Fibroblast of lung (primary cell): ENCODE measurements around the gene DIS3L2. TPM values are rescaled to one million over a fixed set of nuclear protein-coding genes. Genes with fewer than 3 reads are reported as not detected.
A peak's percentile ranks its signal among the peaks of the same experiment; 100 is the strongest.

Source experiments
- DNase-seq, 2 donors: peaks; one replicate each; pipeline versions ENCODE4 v3.0.0 to v3.0.0-alpha.2; 2010; ENCODE audit warnings: low read depth in 2 of 2
- H2AFZ ChIP-seq: 2 replicates; pipeline ENCODE4 v1.5.1; 2012; ENCODE audit warnings: low read length, control low read depth, inconsistent platforms
- H3K27ac ChIP-seq: 2 replicates; pipeline ENCODE4 v1.5.1; 2011; ENCODE audit warnings: low read length, control low read depth; ENCODE audit not compliant: insufficient read depth
- H3K27me3 ChIP-seq: 2 replicates; pipeline ENCODE4 v1.5.1; 2011; ENCODE audit warnings: mild to moderate bottlenecking, low read length; ENCODE audit not compliant: control insufficient read depth, insufficient read depth
- H3K36me3 ChIP-seq: 2 replicates; pipeline ENCODE4 v1.5.1; 2011; ENCODE audit warnings: low read length; ENCODE audit not compliant: control insufficient read depth, insufficient read depth
- H3K4me1 ChIP-seq: 2 replicates; pipeline ENCODE4 v1.5.1; 2011; ENCODE audit warnings: low read length; ENCODE audit not compliant: control insufficient read depth, insufficient read depth; ENCODE audit errors: extremely low read depth
- H3K4me2 ChIP-seq: 2 replicates; pipeline ENCODE4 v1.5.1; 2011; ENCODE audit warnings: low read length, control low read depth; ENCODE audit not compliant: insufficient read depth; ENCODE audit errors: extremely low read depth
- H3K4me3 ChIP-seq, 4 experiments: fragments of 200-600 bp in 1 of 4; sonication (generic) in 1 of 4; replicated peaks in 1 of 4; 2 replicates each; pipeline ENCODE4 v1.5.1; 2011 to 2016; ENCODE audit warnings: low read length in 4 of 4, low read depth in 3 of 4, mild to moderate bottlenecking in 3 of 4, control low read depth in 2 of 4, inconsistent platforms in 1 of 4, mixed read lengths in 1 of 4; ENCODE audit not compliant: insufficient read depth in 1 of 4; ENCODE audit errors: control extremely low read depth in 1 of 4
- H3K79me2 ChIP-seq: 2 replicates; pipeline ENCODE4 v1.5.1; 2012; ENCODE audit warnings: mild to moderate bottlenecking, low read length, inconsistent platforms; ENCODE audit not compliant: control insufficient read depth, insufficient read depth
- H3K9ac ChIP-seq: 2 replicates; pipeline ENCODE4 v1.5.1; 2011; ENCODE audit warnings: mild to moderate bottlenecking, low read length, control low read depth; ENCODE audit not compliant: insufficient read depth
- H3K9me3 ChIP-seq: 2 replicates; pipeline ENCODE4 v1.5.1; 2012; ENCODE audit warnings: low read depth, low read length; ENCODE audit not compliant: control insufficient read depth, insufficient read depth
- H4K20me1 ChIP-seq: 2 replicates; pipeline ENCODE4 v1.5.1; 2011; ENCODE audit warnings: low read length; ENCODE audit not compliant: control insufficient read depth, insufficient read depth; ENCODE audit errors: extremely low read depth
- CTCF ChIP-seq, 2 donors: IDR thresholded peaks in 1 of 2; conservative IDR thresholded peaks in 1 of 2; 1 replicate in 1 of 2; 2 replicates in 1 of 2; pipeline ENCODE4 v1.5.1; 2011 to 2012; ENCODE audit warnings: low read length in 2 of 2, control low read depth in 1 of 2, inconsistent platforms in 1 of 2, low read depth in 1 of 2, mild to moderate bottlenecking in 1 of 2
- EZH2 ChIP-seq: IDR thresholded peaks from 2 replicates; pipeline ENCODE4 v1.5.1; 2012; ENCODE audit warnings: low read length, control low read depth, mild to moderate bottlenecking; ENCODE audit errors: missing control alignments
- polyA plus RNA-seq, 2 donors: library from polyadenylated mRNA; depleted of rRNA in 1 of 2; stranded (reverse) in 1 of 2; unstranded in 1 of 2; fragments of >200 nt; gene quantifications; 2 replicates each; pipeline ENCODE4 v1.2.1, GENCODE V29; 2011 to 2012; ENCODE audit warnings: missing spikeins in 1 of 2
- total RNA-seq: library from RNA; depleted of rRNA; stranded (reverse); fragments of >200 nt; gene quantifications from 2 replicates; pipeline ENCODE4 v1.2.1, GENCODE V29; 2014

DIS3L2 gene
- total and polyA plus RNA-seq, 2 donors (not counting 1 experiment from before 2014, with no cell fraction given): 5.2 to 15.2 TPM

GRCh38 chr2:232315049-232315922 lies 353.8 kb downstream of the DIS3L2 start:
- Histone ChIP-seq H3K9ac (no peak overlapping the region), H3K79me2 (no peaks in the 10 kb centered on the region), H3K27me3 (no peaks in the 10 kb centered on the region), H3K9me3 (no peaks in the 10 kb centered on the region), H3K4me3 (no peak overlapping the region), H2AFZ (no peak overlapping the region), H4K20me1 (no peaks in the 10 kb centered on the region), H3K4me2 (no peak overlapping the region), H3K4me1 (no peaks in the 10 kb centered on the region), H3K36me3 (no peaks in the 10 kb centered on the region), H3K27ac (no peak overlapping the region)
- peak in 1 of 2 donors; percentile 7 for TF ChIP-seq CTCF (conservative IDR thresholded peaks at IDR 0.05 in 1 of 2, IDR thresholded peaks at IDR 0.05 in 1 of 2; ENCODE audit: low read depth in 1 of 2, low read length in 2 of 2)
- TF ChIP-seq EZH2: no peak
- DNase-seq: peak; percentile 78 to 81

DNA sequence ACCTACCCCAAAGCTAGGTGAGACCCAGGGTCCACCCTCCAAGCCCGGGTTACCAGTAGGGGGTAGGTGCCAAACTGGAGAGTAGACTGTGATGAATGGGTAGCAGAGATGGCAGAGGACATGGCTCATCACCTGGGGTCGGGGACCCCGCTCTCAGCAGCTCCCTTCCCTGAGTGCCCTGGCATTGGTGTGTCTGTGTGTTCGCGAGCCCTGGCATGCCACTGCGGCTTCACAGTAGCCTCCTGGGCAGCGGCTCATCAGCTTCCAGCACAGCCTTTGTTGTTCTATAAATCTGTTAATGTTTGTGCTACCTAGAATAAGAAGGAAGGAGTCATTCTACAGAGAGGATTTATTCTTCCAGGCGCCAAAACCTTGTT lies 354.4 kb downstream of the DIS3L2 start:
- Histone ChIP-seq H3K27me3 (no peaks in the 10 kb centered on the region), H3K4me2 (no peak overlapping the region), H2AFZ (no peak overlapping the region), H3K4me1 (no peaks in the 10 kb centered on the region), H3K4me3 (no peak overlapping the region), H3K9ac (no peak overlapping the region), H3K36me3 (no peaks in the 10 kb centered on the region), H3K27ac (no peak overlapping the region), H3K9me3 (no peaks in the 10 kb centered on the region), H4K20me1 (no peaks in the 10 kb centered on the region), H3K79me2 (no peaks in the 10 kb centered on the region)
- TF ChIP-seq CTCF (conservative IDR thresholded peaks at IDR 0.05 in 1 of 2, IDR thresholded peaks at IDR 0.05 in 1 of 2; ENCODE audit: low read depth in 1 of 2, low read length in 2 of 2) (no peak), EZH2 (no peak)
- DNase-seq: no peak

DNA sequence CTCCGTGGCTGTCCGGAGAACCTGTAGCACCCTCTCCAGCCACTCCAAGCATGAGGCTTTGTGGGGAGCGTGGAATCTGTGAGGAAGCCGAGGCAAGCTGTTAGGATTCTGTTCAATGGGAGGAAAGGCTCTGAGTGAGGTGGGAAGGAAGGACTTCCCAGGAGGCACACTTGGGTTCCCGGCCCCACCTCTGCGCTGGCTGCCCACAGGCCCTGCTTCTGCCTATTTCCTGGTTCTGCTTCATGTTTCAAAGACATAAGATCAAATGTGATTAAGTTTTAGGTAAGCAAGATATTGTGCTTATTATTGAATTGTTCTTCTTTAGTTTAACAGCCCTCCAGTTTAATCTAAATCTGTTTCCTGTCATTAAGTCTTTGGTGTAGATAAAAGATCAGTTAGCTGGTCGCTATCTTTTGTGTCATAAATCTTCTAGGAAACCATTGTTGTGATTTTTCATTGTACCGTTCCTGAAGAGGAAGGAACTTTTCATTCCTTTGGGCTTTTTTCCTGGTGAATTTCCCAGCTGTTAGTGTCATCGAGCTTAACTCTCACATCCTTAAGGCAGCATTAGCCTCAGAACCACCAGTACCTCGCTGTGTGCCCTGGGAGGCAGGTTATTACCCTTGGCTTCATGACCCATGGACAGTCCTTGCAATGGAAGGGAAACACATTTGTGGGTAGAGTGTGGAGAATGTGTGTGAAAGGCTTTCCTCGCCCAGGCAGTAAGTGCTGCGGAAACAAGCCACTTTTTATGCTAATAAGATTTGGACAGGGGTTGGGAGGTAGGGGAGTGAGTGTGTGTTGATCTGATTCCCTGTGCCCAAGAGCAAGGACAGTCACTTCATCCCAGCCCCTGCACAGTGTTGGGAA lies 355.2 kb downstream of the DIS3L2 start:
- Histone ChIP-seq H3K9me3 (no peaks in the 10 kb centered on the region), H4K20me1 (no peaks in the 10 kb centered on the region), H3K36me3 (no peaks in the 10 kb centered on the region), H3K27me3 (no peaks in the 10 kb centered on the region), H3K4me2 (no peak overlapping the region), H3K79me2 (no peaks in the 10 kb centered on the region), H3K9ac (no peak overlapping the region), H3K27ac (no peak overlapping the region), H3K4me3 (no peak overlapping the region), H3K4me1 (no peaks in the 10 kb centered on the region), H2AFZ (no peak overlapping the region)
- no peak for DNase-seq
- TF ChIP-seq CTCF (conservative IDR thresholded peaks at IDR 0.05 in 1 of 2, IDR thresholded peaks at IDR 0.05 in 1 of 2; ENCODE audit: low read depth in 1 of 2, low read length in 2 of 2) (no peak), EZH2 (no peak)
